Trophoblast cell (in vitro differentiated cells and primary cell): ENCODE data around the gene HLCS.
"Not testable (repeated sequence)": the region's sequence is repeated elsewhere in the genome, so short reads cannot be mapped to it uniquely, and the experiment has no call there.

Experiments used
- DNase-seq, 2 donors: peaks; one replicate each; pipeline ENCODE4 v3.0.0-alpha.2; 2016
- H2AFZ ChIP-seq: 2 replicates; pipeline ENCODE4 v1.6.1; 2013; ENCODE audit warnings: low read length, moderate library complexity, mild to moderate bottlenecking; ENCODE audit not compliant: insufficient read depth, poor library complexity
- H2AK5ac ChIP-seq: 2 replicates; pipeline ENCODE4 v1.6.1; 2013; ENCODE audit warnings: mild to moderate bottlenecking, low read length
- H2BK120ac ChIP-seq: 2 replicates; pipeline ENCODE4 v1.6.1; 2013; ENCODE audit warnings: low read length, mild to moderate bottlenecking, moderate library complexity; ENCODE audit not compliant: insufficient read depth, poor library complexity
- H2BK12ac ChIP-seq: 2 replicates; pipeline ENCODE4 v1.6.1; 2013; ENCODE audit warnings: mild to moderate bottlenecking, low read length, moderate library complexity
- H2BK5ac ChIP-seq: 2 replicates; pipeline ENCODE4 v1.6.1; 2013; ENCODE audit warnings: low read length, low read depth, moderate library complexity, mild to moderate bottlenecking; ENCODE audit not compliant: poor library complexity
- H3K14ac ChIP-seq: 2 replicates; pipeline ENCODE4 v1.6.1; 2013; ENCODE audit warnings: mild to moderate bottlenecking, low read length
- H3K18ac ChIP-seq: 2 replicates; pipeline ENCODE4 v1.6.1; 2013; ENCODE audit warnings: mild to moderate bottlenecking, low read length
- H3K23ac ChIP-seq: 2 replicates; pipeline ENCODE4 v1.6.1; 2013; ENCODE audit warnings: low read length
- H3K27ac ChIP-seq: 2 replicates; pipeline ENCODE4 v1.5.1; 2013; ENCODE audit warnings: low read depth, mild to moderate bottlenecking, inconsistent platforms, low read length, moderate library complexity
- H3K27me3 ChIP-seq: 2 replicates; pipeline ENCODE4 v1.6.1; 2013; ENCODE audit warnings: inconsistent platforms, mild to moderate bottlenecking, low read length, moderate library complexity; ENCODE audit not compliant: insufficient read depth
- H3K36me3 ChIP-seq, 2 experiments: 1 replicate in 1 of 2; 2 replicates in 1 of 2; pipeline ENCODE4 v1.6.1; 2013; ENCODE audit warnings: low read length in 2 of 2, mild to moderate bottlenecking in 2 of 2, moderate library complexity in 1 of 2; ENCODE audit not compliant: insufficient read depth in 2 of 2, control insufficient read depth in 1 of 2
- H3K4ac ChIP-seq: 2 replicates; pipeline ENCODE4 v1.6.1; 2013; ENCODE audit warnings: low read depth, mild to moderate bottlenecking, low read length, moderate library complexity
- H3K4me1 ChIP-seq, 2 experiments: 1 replicate in 1 of 2; 2 replicates in 1 of 2; pipeline ENCODE4 v1.6.1; 2013; ENCODE audit warnings: low read length in 2 of 2, mild to moderate bottlenecking in 2 of 2, moderate library complexity in 1 of 2; ENCODE audit not compliant: insufficient read depth in 2 of 2, control insufficient read depth in 1 of 2
- H3K4me2 ChIP-seq: 2 replicates; pipeline ENCODE4 v1.6.1; 2013; ENCODE audit warnings: inconsistent platforms, mild to moderate bottlenecking, low read length, moderate library complexity
- H3K4me3 ChIP-seq: 2 replicates; pipeline ENCODE4 v1.5.1; 2013; ENCODE audit warnings: mild to moderate bottlenecking, low read depth, low read length, inconsistent platforms
- H3K79me1 ChIP-seq: one replicate; pipeline ENCODE4 v1.6.1; 2013; ENCODE audit warnings: low read length
- H3K79me2 ChIP-seq: 2 replicates; pipeline ENCODE4 v1.6.1; 2013; ENCODE audit warnings: low read length, mild to moderate bottlenecking; ENCODE audit not compliant: control insufficient read depth, insufficient read depth, poor library complexity
- H3K9ac ChIP-seq: 2 replicates; pipeline ENCODE4 v1.6.1; 2013; ENCODE audit warnings: mild to moderate bottlenecking, low read length
- H3K9me3 ChIP-seq: 2 replicates; pipeline ENCODE4 v1.6.1; 2013; ENCODE audit warnings: low read depth, mild to moderate bottlenecking, control low read depth, inconsistent platforms, low read length; ENCODE audit not compliant: insufficient read depth
- H4K12ac ChIP-seq: 2 replicates; pipeline ENCODE4 v1.6.1; 2013; ENCODE audit warnings: low read depth, mild to moderate bottlenecking, low read length, moderate library complexity
- H4K8ac ChIP-seq: 2 replicates; pipeline ENCODE4 v1.6.1; 2013; ENCODE audit warnings: low read depth, mild to moderate bottlenecking, low read length, moderate library complexity
- H4K91ac ChIP-seq: one replicate; pipeline ENCODE4 v1.6.1; 2013; ENCODE audit warnings: low read depth, mild to moderate bottlenecking, low read length, moderate library complexity
- WGBS: extraction: QIAGEN DNeasy Blood & Tissue Kit; methylation state at CpG from one replicate; pipeline ENCODE4 v1.1.7; 2013; ENCODE audit warnings: missing lambda C conversion rate; ENCODE audit not compliant: insufficient read length, insufficient coverage; ENCODE audit errors: extremely low coverage; 5-methylcytosine and 5-hydroxymethylcytosine counted together

The HLCS gene

GRCh38 chr21:37005548-37006485 is 39.3 kb upstream of the HLCS start:
- no peak overlapping the region for H3K14ac ChIP-seq
- no peak overlapping the region for H2BK5ac ChIP-seq
- H3K4ac ChIP-seq, result no peak overlapping the region
- H3K4me1 ChIP-seq, result peaks cover 4 to 9% of the 10 kb centered on the region in 2 experiments
- no peak overlapping the region for H4K12ac ChIP-seq
- no peak overlapping the region for H3K27ac ChIP-seq
- H4K91ac ChIP-seq, result no peak overlapping the region
- no peaks in the 10 kb centered on the region for H3K79me2 ChIP-seq
- no CpG with 5 or more reads among the region's 76 CpGs for WGBS
- peak overlapping the region; percentile 77 for H3K4me2 ChIP-seq
- no peak overlapping the region for H3K23ac ChIP-seq
- H2AFZ ChIP-seq, result peak overlapping the region; percentile 3
- H3K4me3 ChIP-seq, result no peak overlapping the region
- no peak overlapping the region for H3K9ac ChIP-seq
- no peak overlapping the region for H4K8ac ChIP-seq
- H3K36me3 ChIP-seq, result no peaks in the 10 kb centered on the region
- no peak for DNase-seq
- H2BK120ac ChIP-seq, result no peak overlapping the region
- no peak overlapping the region for H3K18ac ChIP-seq
- peaks cover 20% of the 10 kb centered on the region for H3K27me3 ChIP-seq
- H2AK5ac ChIP-seq, result no peak overlapping the region
- no peaks in the 10 kb centered on the region for H3K9me3 ChIP-seq
- no peaks in the 10 kb centered on the region for H3K79me1 ChIP-seq
- H2BK12ac ChIP-seq, result no peak overlapping the region

- H3K4me1 ChIP-seq, H3K18ac ChIP-seq, H3K4me3 ChIP-seq, H3K23ac ChIP-seq, H3K9ac ChIP-seq, H3K4me2 ChIP-seq, H3K9me3 ChIP-seq, H2BK120ac ChIP-seq, H3K14ac ChIP-seq, H3K36me3 ChIP-seq, H4K91ac ChIP-seq, H2BK12ac ChIP-seq, H4K8ac ChIP-seq, H3K79me2 ChIP-seq, H4K12ac ChIP-seq, H2BK5ac ChIP-seq, H3K4ac ChIP-seq, DNase-seq, H2AK5ac ChIP-seq, H3K27ac ChIP-seq, H3K79me1 ChIP-seq, H2AFZ ChIP-seq: not testable (repeated sequence)
- no CpG with 5 or more reads among the region's 3 CpGs for whole genome bisulfite sequencing
- H3K27me3 ChIP-seq, result peaks cover 20% of the 10 kb centered on the region
Observed at GRCh38 chr21:37003917-37004316, 37.4 kb upstream of the HLCS start.

DNA sequence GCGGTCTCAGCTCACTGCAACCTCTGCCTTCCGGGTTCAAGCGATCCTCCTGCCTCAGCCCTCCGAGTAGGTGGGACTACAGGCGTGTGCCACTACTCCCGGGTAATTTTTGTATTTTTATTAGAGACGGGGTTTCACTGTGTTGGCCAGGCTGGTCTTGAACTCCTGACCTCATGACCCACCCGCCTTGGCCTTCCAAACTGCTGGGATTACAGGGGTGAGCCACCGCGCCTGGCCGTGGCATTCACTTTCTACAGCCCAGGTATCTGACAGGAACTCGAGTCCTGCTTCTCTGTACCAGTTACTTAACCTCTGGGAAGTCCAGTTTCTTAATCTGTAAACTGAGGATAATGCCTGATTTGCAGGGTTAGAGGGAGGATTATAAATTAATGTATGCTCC is 36.4 kb upstream of the HLCS start:
- H4K91ac ChIP-seq, H3K79me1 ChIP-seq, DNase-seq, H3K79me2 ChIP-seq, H3K4me1 ChIP-seq, H3K36me3 ChIP-seq, H4K8ac ChIP-seq, H2BK120ac ChIP-seq, H2BK5ac ChIP-seq, H3K18ac ChIP-seq, H3K9ac ChIP-seq, H3K4me3 ChIP-seq, H3K14ac ChIP-seq, H3K9me3 ChIP-seq, H3K4ac ChIP-seq, H3K27ac ChIP-seq, H3K4me2 ChIP-seq, H4K12ac ChIP-seq, H2BK12ac ChIP-seq, H2AK5ac ChIP-seq, H3K23ac ChIP-seq, H2AFZ ChIP-seq: not testable (repeated sequence)
- WGBS, result no CpG with 5 or more reads among the region's 12 CpGs
- peaks cover 20% of the 10 kb centered on the region for H3K27me3 ChIP-seq

GRCh38 chr21:37001441-37001840 is 35.0 kb upstream of the HLCS start:
- Histone ChIP-seq H4K8ac (no peak overlapping the region), H4K91ac (no peak overlapping the region), H3K9ac (no peak overlapping the region), H3K9me3 (peaks cover 4% of the 10 kb centered on the region), H2AFZ (no peak overlapping the region), H3K79me2 (no peaks in the 10 kb centered on the region), H2BK12ac (no peak overlapping the region), H3K27ac (no peak overlapping the region), H3K18ac (no peak overlapping the region), H3K14ac (no peak overlapping the region), H3K23ac (no peak overlapping the region), H2BK5ac (no peak overlapping the region), H2AK5ac (no peak overlapping the region), H4K12ac (no peak overlapping the region), H3K4ac (no peak overlapping the region), H3K4me3 (no peak overlapping the region), H3K79me1 (no peaks in the 10 kb centered on the region), H3K36me3 (no peaks in the 10 kb centered on the region), H3K4me1 (peaks cover 3 to 4% of the 10 kb centered on the region in 2 experiments), H3K4me2 (no peak overlapping the region), H3K27me3 (peaks cover 12% of the 10 kb centered on the region), H2BK120ac (no peak overlapping the region)
- WGBS, result no CpG with 5 or more reads among the region's 3 CpGs
- no peak for DNase-seq
